Stimulated activated CD4-positive, alpha-beta T cell treated with anti-CD3 and anti-CD28 coated beads, TNF-alpha, amount 100 ng/mL, for 48 hours (primary cell): Measurements from ENCODE around the gene YPEL4.
"Not testable (repeated sequence)": the region's sequence is repeated elsewhere in the genome, so short reads cannot be mapped to it uniquely, and the experiment has no call there.

Experiments
- DNase-seq, 3 donors: peaks; one replicate each; pipeline ENCODE4 v3.0.0-alpha.2; 2020; ENCODE audit warnings: low read depth in 3 of 3

YPEL4 gene, protein sequence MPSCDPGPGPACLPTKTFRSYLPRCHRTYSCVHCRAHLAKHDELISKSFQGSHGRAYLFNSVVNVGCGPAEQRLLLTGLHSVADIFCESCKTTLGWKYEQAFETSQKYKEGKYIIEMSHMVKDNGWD

DNA sequence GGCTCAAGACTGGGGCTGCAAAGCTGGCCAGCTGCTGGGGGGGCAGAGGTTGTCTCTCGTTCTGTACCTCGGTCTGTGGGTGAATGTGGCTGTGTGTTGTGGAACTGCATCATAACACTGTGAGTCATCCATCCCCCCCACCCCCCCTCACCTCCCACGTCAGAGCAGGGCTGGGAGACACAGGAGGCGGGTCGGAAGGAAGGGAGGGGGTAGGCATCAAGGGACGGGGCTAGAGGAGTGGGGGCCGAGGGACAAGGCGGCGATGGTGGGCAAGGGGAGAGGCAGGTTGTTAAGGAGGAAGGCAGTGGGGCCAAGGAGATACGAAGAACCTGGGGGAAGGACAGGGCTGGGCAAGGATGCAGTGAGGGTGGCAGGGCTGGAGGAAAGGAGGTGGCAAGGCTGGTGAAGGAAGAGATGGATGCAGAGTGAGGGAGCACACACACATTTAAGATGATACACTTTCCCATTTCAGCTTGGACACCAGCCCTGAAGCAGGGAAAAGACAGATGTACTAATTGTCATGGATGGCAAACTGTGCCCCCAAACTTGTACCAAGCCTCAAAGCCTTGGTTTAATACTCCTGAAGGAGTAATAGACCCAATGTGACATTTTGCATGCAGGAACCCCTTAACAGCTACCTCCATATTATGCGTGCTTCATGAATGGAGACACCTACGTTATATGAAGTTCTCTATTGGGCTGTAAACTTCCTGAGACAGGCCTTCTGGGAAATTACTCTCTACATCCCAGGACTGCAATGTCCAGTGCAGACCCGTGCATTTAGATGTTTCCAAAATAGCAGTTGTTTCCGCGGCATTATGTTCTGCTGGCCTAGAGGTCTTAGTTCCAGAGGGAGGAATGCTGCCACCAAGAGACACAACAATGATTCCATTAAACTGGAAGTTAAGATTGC is at the start of gene YPEL4:
Gene YPEL4 (minus strand): TSS at position 87 of the 913 bp plus-strand sequence. CDS start 2,805 bp downstream, outside the sequence.
- peak in 2 of 3 donors; percentile 26 to 44 for DNase-seq

DNA sequence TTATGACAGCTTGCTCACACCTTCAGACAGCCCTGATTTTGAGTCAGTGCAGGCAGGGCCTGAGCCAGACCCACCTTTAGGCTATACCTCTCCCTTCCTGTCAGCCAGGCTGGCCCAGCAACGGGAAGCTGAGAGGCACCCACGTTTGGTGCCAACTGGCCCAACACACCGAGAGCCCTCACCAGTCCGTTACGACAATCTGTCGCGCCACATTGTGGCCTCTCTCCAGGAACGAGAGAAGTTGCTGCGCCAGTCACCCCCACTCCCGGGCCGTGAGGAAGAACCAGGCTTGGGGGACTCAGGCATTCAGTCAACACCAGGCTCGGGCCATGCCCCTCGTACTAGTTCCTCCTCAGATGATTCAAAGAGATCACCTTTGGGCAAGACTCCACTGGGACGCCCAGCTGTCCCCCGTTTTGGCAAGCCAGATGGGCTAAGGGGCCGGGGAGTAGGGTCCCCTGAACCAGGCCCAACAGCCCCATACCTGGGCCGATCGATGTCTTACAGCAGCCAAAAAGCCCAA is 49.2 kb upstream of the YPEL4 start:
- DNase-seq = no peak

DNA sequence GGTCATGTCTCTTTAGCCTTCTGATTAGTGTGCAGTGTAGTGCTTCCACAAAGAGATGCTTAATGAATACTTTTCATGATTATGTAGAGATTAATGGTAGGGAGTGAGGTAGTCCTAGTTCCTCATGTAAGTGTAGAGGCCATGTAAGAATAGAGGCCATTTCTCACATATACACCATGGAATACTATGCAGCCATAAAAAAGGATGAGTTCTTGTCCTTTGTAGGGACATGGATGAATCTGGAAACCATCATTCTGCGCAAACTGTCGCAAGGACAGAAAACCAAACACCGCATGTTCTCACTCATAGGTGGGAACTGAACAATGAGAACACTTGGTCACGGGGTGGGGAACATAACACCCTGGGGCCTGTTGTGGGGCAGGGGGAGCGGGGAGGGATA is 40.8 kb upstream of the YPEL4 start:
- not testable (repeated sequence) for DNase-seq

DNA sequence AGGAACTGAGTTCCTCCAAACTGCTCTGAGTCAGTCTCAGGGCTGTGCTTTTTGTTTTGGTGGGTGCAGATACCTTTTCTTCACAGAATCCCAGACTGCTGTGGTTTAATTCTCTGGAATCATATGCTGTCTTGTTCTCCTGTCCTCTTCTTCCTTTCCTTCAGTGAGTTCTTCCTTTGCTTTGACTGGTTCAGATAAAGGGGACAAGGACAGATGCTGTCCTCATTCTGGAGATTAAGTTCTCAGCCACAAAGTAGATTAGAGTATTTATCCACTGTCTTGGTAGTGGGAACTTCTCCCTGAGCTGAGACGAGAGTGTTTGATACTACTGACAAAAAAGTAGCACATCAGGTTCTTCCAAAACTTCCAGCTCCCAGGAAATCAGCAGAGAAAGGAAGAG is 31.5 kb upstream of the YPEL4 start:
- no peak for DNase-seq

DNA sequence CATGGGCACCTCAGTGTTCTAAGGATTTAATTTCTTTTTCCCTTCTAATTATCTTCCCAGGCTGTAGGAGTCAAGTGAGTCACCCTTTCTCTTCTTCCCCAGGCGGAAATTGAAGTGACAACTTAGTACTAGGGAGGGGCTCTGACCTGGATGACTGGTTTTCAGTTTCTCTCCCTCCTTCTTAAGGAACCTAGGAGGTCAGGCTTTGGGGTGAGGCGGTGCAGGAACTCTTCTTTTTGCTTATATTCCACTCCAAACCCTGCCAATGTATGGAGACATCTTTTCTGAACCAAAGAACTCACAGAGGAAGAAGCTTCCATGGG is 30.8 kb upstream of the YPEL4 start:
- DNase-seq = no peak

DNA sequence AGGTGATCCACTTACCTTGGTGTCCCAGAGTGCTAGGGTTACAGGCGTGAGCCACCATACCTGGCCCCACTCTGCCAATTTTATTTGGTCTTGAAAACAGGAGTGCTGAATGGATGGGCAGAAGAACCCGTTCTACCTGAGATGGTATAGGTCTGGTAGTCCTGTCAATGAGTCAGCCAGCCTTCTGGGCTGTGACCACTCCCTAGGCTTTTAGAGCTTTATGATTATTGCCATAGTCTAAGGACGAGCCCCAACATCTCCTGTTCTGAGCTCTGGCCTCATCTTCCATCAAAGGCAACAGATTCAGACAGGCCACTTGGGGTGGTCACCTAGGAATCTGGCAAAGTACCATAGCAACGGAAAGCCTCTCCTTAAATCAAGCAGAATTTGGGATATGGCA is 29.7 kb upstream of the YPEL4 start:
- no peak for DNase-seq

DNA sequence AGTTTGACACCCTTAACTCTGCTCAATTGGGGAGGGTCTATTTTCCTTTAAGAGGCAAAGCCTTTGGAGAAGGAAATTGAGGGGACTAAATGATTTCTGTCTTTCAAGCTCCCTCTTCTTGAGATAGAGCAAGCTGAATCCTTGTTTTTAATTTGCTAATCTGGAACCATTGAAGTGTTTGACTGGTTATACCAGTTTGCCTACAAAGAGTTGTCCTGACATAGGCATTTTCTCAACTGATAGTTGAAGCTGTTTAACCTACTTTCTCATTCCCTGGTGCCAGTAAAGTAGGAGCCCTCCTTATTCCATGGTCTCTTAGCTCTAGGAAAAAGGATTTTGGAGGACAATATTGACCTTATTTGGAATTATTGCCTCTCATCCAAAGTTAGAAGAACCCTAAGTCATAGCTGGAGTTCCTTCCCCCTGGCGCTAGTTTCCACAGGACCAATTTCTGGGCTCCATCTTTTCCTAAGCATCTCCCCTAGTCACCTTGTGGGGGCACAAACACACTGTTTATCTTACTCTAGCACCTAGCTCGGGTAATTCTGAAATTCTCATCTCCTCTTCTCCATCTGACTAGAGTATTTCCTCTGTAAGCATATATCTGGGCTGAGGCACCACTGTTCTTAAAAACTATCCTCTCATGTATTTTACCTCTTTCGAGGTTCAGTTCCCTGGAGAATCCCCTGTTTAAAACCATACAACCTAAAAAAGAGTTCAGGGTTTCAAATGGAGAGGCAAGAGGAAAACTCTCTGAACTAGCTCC is 25.6 kb upstream of the YPEL4 start:
- DNase-seq = no peak

DNA sequence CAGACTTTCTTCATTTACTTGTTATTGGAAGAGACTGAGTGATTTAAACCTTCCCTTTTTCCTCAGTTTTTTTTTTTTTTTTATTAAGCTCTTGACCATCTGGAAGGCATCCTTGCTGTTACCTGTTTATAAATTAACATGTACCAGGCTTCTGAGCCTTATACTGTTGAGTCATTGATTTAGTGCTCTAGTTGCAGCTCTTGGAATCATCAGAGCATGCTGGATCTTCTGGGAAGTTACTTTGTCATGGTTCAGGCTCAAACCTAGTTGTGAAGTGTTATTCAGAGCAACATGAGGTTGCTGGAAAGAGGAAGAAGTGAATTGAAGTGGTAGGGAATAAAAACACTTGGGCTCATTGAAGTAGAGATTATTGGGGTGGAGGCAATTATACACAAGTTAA is 24.5 kb upstream of the YPEL4 start:
- DNase-seq = no peak

DNA sequence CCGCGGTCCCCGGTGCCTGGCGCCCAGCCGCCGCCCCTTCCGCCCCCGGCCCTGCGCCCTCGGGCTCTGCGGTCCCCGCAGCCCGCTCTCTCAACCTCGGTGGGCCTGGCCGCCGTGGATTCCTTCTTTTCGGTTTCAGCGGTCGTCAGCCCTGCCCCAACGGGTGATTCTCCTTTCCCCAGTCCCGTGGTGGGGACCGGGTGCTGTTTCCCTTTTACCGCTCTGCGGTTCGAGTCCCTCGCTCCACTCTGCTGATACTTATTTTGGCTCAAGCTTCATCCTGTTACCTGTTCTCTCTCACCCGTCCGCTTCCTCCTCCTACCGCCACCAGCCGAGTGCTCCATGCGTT is 18.7 kb upstream of the YPEL4 start:
- DNase-seq = no peak

DNA sequence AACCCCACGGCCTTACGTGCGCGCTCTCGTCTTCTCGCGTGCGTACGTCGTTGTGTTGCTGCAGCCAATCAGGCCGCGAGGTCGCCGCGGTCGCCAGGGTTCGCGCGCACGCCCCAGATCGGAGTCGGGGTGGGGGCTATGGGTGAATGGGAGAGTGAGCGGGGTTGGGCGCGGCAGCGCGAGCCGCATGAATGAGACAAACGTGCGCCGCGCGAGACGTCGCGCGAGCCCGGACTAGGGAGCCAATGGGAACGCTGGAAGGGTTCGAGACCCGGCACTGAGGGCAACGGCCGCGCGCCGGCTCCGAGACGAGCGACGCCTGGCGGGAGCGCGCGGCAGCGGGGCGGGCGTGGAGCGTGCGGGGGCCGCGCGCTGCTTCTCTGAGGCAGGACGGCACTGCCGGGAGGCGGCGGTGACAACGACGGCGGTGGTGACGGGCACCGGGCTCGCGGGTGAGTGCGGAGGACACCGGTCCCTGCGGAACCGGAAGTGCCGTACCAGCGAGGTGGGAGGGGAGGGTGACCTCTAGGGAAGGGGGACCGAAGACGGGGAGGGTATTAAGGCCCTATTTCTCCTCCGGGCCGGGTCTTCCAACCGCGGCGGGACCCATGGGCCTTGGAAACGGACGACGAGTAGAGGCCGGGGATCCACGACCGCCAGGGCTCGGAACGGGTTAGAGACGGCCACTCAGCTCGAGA is 18.2 kb upstream of the YPEL4 start, which contains the start of gene ZDHHC5:
Gene ZDHHC5 (plus strand): TSS at position 379 of the 698 bp plus-strand sequence. CDS start 4,977 bp downstream, outside the sequence.
- DNase-seq = peak; percentile 96 to 100 (median 98)

DNA sequence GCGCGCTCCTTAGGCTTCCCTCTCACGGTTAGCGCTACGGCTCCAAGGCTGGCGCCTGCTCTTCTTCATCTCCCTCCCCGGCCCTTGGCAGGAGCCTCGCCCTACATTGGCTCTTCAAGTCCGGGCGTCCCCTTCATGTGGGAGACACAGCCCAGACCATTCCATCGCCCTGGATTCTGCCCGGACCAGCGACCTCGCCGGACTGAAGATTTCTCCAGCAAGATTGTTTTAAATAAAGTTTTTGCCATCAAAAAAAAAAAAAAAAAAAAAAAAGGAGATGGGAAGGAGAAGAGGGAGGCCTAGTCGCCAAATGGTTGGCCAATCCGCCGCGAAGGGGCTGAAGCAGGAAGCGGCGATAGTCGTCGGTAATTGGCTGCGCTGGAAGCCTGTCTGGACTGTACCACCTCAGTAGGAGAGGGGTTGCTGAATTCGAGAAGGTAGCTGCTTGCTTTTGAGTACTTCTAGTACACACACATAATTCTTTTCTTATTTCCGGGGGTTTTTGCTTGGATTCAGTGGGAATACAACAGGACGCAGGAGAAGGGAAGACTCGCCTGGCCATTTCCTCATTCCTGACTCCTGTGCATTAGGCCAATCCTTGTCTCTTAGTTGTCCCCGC is 17.5 kb upstream of the YPEL4 start:
- DNase-seq = peak; percentile 83 to 94 (median 84)

DNA sequence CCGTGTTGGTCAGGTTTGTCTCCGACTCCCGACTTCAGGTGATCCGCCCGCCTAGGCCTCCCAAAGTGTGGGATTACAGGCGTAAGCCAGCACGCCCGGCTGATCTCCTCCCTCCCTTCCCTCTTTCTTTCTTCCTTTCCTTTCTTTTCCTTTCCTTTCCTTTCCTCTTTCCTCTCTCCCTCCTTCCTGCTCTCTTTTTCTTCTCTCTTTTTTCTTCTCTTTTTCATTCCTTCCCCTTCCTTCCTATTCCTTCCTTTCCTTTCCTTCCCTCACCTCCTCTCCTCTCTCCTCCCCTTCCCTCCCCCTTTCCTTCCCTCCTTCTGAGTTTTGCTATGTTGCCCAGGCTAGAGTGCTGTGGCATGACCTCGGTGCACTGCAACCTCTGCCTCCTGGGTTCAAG is 14.3 kb upstream of the YPEL4 start:
- DNase-seq = no peak

DNA sequence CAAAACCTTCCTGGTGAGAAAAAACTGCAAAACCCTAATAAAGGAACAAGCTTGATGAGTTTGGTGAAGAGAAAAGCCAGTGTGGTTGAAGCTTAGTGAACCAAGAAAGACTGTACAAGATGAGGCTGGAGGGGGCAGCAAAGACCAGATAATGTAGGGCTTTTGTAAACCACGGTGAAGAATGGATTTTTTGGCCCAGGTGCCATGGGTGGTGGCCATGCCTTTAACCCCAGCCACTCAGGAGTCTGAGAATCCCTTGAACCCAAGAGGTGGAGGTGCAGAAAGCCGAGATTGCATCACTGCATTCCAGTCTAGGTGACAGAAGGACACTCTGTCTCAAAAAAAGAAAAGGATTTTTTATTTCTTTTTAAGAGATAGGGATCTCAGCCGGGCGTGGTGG is 13.2 kb upstream of the YPEL4 start:
- no peak for DNase-seq

DNA sequence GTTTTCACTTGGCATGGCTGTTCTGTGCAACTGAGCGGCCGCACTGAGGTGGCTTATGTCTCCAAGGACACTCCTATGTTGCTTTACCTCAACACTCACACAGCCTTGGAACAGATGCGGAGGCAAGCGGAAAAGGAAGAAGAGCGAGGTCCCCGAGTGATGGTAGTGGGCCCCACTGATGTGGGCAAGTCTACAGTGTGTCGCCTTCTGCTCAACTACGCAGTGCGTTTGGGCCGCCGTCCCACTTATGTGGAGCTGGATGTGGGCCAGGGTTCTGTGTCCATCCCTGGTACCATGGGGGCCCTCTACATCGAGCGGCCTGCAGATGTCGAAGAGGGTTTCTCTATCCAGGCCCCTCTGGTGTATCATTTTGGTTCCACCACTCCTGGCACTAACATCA is 10.0 kb upstream of the YPEL4 start:
- no peak for DNase-seq

DNA sequence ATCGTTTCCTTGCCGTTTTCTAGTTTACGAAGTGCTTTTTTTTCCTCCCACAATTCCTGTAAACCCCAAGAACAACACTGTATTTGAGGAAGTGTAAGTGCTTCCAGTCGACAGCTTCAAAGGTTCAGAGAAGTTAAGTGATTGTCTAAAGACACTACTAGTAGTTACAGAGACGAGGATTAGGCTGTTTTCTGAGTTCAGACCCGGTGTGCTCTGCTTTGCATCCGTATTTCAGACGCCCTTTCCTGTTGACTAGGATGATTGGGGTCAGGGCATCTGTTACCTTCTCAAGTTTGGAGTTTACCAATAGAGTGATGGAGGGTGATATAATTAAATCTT is 8.3 kb upstream of the YPEL4 start:
- no peak for DNase-seq

DNA sequence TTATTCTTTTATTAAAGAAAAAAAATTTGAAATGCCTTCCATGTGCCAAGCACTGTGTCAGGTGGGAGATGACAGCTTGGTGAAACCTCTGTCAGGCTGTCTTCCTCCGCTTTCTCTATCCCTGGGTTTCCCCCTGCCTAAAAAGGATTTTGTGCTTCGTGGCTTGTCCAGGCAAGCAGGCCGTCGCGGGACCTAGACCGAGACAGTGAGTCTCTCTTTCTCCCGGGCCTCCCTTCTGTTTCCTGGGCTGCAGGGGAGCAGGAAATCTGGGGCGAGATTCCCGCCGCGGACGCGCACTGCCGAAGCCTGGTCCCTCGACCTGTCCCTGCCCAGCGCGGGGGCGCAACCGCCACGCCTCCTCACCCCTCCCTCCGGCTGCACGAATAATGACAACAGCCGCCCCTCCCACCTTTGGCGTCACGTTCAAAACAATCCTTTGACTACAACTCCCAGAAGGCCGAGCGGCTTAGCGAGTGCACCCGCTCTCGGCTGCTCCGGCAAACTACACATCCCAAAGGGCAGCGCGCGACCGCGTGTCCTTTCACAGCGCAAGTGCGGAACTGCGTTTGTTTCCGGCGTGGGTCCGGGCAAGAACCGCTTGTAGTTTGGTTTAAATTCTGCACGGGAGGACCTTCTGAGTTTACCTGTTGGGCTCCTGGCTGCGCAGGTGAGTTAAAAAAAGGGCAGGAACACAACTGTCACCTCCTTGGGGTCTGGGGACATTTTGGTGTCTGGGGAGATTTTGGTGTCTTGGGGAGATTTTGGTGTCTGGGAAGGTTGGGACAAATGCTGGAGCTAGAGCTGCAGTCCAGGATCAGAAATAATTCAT is 7.7 kb upstream of the YPEL4 start, which contains the start of gene CLP1:
Gene CLP1 (plus strand): TSS at position 569 of the 829 bp plus-strand sequence. CDS start 1,715 bp downstream, outside the sequence.
- peak; percentile 97 to 98 (median 97) for DNase-seq

DNA sequence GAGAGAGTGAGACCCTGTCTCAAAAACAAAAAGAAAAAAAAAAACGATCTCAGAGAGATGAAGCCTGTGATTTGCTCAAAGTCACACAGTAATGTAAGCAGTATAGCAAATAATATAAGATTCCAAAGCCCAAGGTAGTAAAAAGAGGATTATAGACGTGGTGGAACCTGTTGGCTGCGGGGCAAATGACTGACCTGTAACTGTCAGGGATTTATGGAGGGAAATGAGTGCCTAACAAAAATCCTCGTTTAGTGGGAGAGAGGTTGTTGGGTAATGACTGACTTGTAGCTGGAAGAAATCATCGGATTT is 7.1 kb upstream of the YPEL4 start:
- DNase-seq = no peak

DNA sequence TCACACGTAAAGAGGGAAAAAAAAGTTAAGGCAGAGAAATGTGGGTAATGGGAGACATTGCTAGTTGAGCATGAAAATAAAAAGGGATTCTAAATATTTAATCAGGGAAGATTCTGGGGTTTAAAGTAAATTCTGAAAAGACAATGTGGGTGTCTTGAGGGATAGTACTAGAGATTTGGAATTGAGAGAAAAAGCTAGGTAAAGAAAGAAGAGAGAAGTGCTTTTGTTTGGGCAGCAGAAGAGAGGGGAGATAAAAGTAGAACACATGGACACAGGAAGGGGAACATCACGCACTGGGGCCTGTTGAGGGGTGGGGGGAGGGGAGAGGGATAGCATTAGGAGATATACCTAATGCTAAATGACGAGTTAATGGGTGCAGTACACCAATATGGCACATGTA is 3.5 kb upstream of the YPEL4 start:
- no peak for DNase-seq

DNA sequence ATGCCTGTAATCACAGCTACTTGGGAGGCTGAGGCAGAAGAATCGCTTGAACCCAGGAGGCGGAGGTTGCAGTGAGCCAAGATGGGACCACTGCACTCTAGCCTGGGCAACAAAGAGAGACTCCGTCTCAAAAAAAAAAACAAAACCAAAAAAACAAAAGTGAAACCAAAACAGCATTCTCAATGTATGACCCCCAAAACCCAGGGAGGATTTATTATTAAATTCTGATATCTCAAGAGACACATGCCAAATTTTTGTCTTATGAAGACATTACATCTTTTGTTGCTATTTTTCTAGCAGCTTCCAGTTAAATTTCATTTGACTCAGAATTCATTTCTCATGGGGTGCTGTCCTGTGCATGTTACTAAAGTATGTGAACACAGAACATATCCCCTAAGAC is 3.0 kb upstream of the YPEL4 start:
- DNase-seq = no peak

DNA sequence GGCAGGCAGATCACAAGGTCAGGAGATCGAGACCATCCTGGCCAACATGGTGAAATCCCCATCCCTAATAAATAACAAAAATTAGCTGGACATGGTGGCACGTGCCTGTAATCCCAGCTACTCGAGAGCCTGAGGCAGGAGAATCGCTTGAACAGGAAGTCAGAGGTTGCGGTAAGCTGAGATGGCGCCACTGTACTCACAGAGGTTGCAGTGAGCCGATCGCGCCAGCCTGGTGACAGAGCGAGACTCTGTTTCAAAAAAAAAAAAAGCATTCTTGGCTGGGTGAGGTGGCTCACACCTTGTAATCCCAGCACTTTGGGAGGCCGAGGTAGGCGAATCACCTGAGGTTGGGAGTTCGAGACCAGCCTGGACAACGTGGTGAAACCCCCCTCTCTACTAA is 2.5 kb upstream of the YPEL4 start:
- not testable (repeated sequence) for DNase-seq

DNA sequence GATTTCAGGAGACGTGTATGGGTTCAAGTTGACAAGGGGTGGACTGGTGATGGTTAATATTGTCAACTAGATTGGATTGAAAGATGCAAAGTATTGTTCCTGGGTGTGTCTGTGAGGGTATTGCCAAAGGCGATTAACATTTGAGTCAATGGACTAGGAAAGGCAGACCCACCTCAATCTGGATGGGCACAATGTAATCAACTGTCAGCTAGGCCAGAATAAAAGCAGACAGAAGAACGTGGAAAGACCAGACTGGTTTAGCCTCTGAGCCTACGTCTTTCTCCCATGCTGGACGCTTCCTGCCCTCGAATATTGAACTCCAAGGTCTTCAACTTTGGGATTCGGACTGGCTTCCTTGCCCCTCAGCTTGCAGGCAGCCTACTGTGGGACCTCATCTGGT is 1.7 kb upstream of the YPEL4 start:
- no peak for DNase-seq
